NCI-H2227 (cell line): ENCODE measurements around the gene ADCY10.
A peak's percentile ranks its signal among the peaks of the same experiment; 100 is the strongest.
"Not testable (repeated sequence)": the region's sequence is repeated elsewhere in the genome, so short reads cannot be mapped to it uniquely, and the experiment has no call there.

Experiments
- DNase-seq: peaks from one replicate; lab custom pipeline; 2025; ENCODE audit not compliant: unreplicated experiment; lab: John Stamatoyannopoulos, UW

The ADCY10 gene

DNA sequence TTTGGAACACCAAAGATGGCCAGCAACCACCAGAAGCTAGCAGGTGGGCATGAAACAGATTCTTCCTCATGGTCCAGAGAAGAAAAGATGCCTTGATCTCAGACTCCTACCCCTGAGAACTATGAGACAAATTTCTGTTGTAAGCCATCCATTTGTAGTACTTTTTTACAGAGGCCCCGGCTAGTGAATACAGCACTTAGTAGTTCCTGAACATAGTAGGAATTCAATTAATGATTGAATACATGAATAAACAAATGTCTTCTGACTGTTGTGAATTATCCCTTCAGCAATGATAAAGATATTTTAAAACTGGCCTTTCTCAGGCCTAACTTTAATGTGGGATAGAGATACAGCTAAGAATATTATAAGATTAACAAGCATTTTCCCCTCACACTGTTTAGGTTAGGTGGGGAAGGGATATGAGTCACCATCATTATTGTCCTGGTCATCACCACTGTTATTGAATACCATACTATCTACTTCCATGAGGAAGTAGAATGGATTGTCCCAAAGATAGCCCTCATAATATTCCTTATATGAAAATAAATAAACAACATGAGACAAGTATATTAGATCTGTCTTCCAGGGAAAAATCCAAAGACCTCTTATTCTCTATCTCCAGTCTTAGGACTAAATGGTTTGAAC is 51.4 kb downstream of the ADCY10 start:
- DNase-seq, result no peak

DNA sequence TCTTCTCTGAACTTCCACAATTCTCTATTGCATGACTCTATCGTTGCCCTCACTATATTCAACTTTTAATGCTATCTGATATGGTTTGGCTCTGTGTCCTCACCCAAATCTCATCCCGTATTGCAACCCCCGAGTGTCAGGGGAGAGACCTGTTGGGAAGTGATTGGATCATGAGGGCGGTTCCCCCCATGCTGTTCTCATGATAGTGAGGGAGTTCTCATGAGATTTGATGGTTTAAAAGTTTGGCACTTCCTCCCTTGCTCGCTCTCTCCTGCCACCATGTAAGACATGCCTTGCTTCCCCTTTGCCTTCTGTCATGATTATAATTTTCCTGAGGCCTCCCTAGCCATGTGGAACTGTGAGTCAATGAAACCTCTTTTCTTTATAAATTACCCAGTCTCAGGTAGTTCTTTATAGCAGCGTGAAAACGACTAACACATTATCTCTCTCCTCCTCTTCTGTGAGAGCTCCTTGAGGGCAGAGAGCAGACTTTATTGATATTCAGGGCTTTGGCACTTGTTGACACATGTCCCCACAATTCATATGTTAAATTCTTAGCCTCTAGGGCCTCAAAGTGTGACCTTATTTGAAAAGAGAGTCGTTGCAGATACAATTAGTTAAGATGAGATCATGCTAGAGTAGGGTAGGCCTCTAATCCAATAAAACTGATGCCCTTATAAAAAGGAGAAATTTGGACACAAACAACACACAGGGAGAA is 52.1 kb downstream of the ADCY10 start:
- DNase-seq, result no peak

DNA sequence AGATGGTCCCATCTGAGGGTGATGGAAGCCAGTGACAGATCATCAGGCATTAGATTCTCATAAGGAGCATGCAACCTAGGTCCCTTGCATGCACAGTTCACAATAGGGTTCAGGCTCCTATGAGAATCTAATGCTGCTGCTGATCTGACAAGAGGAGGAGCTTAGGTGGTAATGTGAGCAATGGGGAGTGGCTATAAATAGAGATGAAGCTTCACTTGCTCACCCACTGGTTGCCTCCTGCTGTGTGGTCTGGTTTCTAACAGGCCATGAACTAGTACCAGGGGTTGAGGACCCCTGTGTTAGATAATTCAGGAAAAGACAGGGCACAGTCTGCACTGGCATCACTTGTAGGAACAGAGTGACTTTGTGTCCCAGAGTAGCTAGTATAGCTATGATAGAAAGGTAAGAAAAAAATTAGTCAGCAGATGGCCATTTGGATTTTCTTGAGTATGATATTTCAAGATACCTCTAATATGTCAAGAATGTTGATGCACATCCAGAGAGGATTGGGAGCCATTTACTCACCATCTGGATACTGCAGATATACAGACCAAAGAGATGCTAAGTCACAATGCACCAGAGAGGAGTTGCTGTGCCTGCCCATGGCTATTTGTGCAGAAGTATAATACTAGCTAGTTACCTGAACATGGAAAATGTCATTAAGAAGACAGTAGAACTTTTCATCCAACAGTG is 53.6 kb downstream of the ADCY10 start:
- no peak for DNase-seq

DNA sequence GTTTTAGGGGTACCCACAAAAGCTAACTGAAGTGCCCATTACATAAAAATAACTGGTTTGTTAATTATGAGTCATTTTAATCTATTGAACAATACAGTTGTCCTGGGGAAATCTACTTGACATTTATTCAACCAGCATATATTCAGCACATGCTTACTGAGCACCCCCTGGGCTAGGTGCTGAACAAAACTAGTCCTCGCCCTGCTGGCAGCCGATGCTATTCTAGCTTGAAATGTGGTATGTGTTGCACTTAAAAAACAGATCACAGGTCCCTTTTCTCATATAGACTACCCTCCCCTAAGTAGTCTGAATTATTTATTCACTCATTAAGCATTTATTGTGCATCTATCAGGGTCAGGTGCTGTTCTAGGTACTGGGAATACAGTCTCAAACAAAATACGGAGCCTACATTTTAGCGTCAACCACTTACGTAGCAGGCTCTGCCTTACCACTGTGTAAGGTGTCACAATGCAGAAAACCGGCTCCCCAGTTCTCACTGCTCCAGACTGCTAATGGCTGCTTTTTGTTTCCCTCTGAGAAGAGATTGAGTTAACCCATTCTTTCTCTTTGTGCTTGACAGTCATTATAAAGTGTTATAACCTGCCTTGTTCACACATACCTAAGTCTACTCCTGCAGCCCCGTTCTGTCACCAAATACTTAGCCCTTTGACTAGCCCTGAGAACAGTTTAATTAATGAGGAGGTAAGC is 57.1 kb downstream of the ADCY10 start:
- no peak for DNase-seq

DNA sequence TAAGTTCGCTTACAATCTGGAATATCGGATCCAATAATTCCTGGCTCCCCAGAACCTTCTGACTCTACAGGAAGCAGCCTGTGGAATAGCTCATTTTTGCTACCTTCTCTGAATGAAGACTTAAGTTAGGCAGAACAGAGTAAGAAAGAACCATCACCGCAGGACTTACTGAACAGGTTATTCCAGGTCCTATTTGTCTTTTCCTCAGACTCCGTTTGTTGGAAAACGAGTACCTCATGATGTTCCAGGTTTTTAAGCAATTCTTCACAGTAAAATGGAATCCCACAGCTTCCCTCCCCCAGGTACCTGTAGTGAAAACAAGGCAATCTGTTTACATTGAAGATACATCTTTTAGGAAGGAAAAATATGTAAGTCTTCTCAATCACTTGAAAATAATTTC is 59.8 kb downstream of the ADCY10 start:
- no peak for DNase-seq

DNA sequence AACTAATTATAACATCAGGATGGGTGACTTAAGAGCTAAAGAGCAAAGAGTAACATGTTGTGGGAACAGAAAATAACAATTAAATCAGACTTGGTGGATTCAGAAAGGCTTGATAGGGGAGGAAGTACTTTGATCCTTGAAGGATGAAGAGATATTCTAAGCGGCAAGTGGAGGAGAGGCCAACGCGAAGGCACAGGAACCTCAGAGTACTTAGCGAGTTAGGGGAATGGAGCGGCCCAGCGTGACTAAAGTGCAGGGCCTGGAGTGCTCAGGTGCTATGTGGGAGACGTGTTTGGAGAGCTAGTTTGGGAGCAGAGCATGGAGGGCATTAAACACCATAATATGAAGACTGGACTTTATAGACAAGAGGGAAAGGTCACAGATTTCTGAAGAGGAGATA is 64.3 kb downstream of the ADCY10 start:
- no peak for DNase-seq

DNA sequence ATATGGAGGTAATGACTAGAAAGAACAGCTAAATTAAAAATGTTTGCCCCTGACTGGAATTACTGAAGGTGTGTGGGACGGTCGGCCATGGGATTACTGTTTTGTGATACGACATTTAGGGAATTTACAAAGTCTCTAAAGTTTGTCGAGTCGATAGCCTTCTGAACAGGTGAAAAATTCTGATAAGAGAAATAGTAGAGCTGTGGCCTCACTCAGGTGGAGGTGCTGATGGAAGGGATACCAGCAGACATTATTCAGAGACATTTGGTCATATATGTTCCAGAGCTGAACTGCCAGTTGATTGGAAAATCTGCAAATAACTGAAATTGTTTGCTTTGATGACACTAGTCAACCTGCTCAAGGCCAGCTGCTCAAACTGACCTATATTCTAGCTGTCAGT is 71.1 kb downstream of the ADCY10 start:
- no peak for DNase-seq

DNA sequence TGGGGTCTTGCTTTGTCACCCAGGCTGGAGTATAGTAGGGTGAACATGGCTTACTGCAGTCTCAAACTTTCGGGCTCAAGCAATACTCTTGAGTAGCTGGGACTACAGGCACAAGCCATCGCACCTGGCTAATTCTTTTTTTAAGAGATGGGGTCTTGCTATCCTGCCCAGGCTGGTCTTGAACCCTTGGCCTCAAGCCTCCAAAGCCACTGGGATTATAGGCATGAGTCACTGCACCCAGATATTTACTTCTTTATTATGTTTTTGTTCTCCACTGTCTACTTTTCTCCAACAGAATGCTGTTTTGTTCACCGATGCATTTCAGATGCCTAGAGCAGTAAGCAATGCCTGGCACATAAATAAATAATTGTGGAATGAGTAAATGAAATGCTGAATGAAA is 72.4 kb downstream of the ADCY10 start:
- DNase-seq, result no peak

DNA sequence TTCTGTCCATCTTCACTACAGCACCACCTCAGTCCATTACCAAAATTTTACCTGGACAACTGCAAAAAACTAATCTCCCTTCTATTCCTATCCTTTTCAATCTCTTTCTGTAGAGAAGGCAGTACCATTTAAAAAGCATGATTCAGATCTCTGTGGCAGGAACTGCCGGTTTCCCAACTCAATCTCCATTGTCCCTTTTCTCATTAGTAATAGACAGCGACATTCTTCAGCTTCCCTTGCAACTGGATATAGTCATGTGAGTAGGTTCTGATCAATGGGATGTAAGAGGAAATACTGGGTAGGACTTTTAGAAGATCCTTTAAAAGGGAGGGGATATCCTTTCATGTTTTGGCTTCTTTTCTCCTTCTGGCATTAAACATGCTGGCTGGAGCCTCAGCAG is 74.9 kb downstream of the ADCY10 start:
- DNase-seq, result no peak

DNA sequence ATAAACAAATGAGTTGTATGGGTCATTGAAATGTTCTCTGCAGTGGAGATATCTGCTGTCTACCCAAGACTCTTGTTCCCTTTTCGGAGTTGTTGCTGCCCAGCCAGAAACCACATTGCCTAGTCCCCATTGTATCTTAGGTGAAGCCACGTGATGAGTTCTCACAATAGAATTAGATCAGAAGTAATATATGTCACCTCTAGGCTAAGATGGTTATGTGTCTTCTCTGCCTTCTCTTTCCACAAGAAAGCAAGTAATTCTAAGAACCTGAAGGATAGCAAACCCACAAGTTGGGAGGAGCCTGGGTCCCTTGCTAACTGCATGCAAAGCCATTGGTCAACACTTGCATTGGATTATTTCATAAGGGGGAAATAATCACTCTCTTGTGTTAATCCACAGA is 76.6 kb downstream of the ADCY10 start:
- DNase-seq, result no peak

DNA sequence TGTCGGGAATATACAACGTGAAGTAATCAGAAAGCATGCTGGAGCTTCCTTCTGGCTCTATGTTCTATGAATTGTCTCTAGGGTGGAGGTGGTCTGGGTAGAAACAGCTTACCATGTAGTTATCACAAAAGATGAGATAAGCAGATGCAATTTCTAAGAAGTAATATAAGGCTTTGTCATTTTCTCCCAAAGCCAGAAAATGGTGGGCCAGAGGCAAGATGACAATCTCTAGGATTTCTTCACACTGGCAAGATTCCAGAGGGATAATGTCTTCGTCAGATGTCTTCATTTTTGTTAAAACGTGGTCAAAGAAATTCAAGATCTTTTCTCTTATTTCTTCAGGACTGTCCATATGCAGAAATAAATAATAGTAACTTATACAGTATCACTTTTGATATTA is 77.7 kb downstream of the ADCY10 start:
- DNase-seq, result no peak

DNA sequence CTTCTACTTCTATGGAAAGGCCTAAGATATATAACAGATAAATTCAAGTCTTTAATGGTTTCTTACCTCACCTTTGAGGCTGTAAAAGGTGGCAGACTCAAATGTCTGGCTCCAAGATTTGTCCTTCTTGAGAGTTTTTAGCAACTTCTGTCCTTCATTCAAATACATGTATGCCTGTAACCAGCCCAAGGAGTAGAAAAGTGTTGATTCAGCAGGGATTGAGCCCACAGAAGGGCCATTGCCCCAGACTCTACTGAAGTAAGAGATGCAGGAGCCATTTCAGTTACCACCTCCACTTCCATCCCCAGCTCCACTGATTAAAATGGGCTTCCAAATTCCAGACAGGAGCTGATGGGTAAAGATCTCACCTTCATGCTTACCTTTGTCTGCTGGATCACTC is 80.0 kb downstream of the ADCY10 start:
- no peak for DNase-seq

DNA sequence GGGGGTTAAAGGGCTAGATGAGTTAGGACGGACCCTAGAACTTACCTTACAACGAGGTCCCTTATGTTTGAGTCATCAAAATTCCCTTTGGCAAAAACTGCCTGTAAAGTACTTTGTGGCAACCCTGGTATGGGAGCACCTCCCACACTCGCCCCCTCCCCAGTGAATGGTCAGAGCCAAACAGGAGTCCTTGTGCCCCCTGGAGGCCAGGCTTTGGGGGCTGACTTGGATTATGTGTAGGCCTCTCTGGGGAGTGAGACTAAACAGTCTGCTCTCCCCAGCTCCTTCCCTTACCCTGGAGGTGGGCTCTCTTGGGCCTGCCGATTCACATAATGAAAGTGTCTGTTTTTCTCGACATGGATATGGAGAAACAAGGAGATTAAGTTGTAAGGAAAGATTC is 81.2 kb downstream of the ADCY10 start:
- DNase-seq, result no peak

DNA sequence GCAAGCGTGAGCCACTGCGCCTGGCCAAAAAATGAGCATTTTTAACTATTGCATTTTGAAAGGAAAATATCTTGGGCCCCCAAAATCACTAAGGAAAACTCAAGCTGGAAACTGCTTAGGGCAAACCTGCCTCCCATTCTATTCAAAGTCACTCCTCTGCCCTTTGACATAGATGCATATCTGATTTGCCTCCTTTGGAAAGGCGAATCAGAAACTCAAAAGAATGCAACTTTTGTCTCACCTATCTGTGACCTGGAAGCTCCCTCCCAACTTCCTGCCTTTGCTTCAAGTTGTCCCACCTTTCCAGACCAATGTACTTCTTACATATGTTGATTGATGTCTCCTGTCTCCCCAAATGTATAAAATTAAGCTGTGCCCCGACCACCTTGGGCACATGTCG is 83.3 kb downstream of the ADCY10 start:
- not testable (repeated sequence) for DNase-seq

DNA sequence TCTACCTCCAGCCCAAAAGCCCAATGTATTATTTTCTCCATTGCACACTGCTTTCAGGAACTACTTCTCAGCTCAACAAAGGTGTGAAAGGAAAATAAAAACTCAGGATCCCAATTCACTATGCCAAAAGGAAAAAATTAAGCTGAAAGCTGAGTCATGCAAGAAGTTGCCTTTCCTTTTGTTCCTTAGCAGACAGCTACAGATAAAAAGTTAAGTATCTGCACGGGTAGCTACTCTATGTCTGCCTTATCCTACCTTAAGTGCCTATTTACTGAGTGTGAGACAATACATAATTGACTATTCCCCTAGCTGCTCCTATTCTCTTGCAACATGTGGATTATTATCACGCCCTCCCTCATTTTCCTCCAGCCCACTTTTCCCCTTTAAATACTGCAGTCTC is 84.1 kb downstream of the ADCY10 start:
- DNase-seq, result peak; percentile 30

DNA sequence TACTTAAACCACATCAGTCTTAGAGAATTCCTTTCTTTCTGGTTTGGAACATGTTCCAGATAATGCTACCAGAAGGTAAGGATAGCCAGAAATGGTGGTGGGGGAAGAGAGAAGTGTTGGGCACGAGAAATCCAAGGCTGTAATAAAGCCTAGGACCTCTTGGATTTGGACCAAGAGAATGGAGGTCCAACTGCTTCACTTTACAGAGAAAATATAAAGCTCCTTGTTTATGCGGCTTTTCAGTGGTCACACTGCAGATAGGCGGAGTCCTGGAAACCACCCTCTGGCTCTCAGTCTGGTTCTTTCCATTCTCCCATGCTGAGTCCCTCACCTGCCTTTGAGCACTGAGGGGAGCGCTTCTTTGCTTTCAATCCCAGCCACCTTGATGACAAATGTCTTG is 87.8 kb downstream of the ADCY10 start:
- no peak for DNase-seq

DNA sequence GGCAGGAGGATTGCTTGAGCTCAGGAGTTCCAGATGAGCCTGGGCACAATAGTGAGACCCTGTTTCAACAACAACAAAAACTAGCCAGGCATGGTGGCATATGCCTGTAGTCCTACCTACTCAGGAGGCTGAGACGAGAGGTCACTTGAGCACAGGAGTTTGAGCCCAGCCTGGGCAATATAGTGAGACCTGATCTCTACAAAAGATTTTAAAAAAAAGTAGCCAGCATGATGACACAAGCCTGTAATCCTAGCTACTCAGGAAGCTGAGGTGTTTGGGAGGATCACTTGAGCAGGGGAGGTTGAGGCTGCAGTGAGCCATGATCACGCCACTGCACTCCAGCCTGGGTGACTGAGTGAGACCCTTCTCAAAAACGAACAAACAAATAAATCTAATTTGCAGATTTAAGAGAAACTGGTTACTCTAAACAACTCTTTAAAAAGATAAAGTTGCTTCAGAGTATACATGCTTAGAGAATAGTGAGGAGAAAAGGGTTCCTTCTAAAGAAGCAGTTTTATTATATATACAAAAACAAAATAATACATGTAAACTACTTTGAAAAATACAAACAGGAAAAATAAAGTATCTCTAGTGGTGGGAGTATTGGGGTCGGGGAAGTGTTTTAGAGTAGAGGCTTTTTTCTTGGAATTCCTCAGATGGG is 88.4 kb downstream of the ADCY10 start:
- DNase-seq, result no peak

DNA sequence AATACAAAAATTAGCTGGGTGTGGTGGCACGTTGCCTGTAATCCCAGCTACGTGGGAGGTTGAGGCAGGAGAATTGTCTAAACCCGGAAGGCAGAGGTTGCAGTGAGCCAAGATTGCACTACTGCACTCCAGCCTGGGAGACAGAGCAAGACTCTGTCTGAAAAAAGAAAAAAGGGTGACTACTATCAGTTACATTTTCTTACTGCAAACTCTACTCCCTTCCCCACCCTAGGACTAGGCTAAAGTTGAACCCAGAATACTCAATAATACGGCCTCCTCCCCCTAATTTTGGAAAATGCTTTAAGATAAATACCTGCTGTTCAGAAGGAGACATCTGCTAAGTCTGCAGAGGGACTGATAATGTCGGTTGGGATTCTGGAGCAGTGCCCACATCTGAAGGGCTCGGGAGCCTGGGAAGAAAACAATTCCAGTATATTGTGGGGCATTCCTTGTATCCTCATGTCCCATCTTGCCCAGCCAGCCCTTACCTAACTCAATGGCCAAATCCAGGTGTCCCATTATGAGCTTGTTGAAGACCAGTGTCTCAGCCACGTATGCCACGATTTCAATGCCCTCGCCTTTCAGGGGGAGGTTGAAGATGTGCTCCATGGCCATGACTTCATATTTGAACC is 89.7 kb downstream of the ADCY10 start:
- no peak for DNase-seq

DNA sequence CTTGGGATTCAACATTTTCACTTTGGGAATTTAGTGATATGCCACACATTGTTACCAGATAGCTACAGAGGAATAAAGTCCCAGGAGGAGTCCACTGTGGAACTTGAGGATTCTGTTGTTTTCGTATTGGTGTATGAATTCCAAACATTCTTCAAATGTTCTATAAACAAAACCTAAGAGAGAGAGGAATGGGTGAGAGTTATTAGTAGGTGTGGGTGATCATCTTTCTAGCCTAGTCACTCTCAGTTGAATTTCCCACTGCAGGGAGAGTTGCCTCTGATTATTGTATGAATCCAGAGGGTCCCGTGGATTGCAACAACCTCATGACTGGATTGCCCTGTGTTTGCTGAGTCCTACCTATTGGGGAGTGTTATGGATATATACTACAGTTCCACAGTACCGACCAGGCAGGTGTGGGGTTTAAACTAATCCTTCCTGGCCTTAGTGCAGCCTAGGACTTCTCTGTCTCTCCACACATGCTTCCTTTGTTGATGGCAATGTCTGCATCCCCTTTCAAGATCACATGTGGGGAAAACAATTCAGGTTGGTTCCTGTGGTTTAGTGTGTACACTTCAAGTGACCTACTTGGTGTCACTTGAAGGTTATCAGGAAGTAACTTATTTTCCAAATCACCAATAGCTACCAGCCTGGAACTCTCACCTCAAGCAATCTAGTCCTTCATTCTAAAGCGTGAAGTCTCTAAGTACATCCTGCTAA is 91.8 kb downstream of the ADCY10 start:
- no peak for DNase-seq

DNA sequence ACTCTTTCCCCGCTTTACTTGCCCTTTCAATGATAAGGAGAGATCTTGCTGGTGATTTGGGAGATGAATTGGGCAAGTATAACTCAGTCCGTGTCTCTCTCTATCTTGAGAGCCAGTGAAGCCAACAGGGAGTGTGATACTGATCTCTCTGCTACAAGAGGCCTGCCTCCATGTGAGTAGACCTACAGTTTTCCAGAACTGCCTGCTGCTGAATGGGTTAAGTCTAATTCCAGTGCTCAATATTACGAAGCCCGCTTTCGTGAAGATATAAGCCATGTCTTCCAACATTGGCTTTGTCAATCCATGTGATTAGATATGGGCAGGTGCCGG is 92.6 kb downstream of the ADCY10 start:
- DNase-seq, result no peak
